MM.1S (cell line): ENCODE results near the gene ETV5.

ENCODE experiments used
- DNase-seq: peaks from one replicate; pipeline ENCODE4 v3.0.0-alpha.2; 2015
- H2AFZ ChIP-seq: fragments of 300-600 bp; sonication (generic); 2 replicates; pipeline ENCODE4 v1.6.0; 2016; ENCODE audit warnings: antibody characterized with exemption, low read length
- H3F3A ChIP-seq: fragments of 300-600 bp; sonication (generic); 2 replicates; pipeline ENCODE4 v1.6.1; 2016; ENCODE audit warnings: mild to moderate bottlenecking, antibody characterized with exemption, low read length, moderate library complexity, mixed read lengths; ENCODE audit not compliant: insufficient read depth
- H3K27ac ChIP-seq: fragments of 300-600 bp; sonication (generic); 2 replicates; pipeline ENCODE4 v1.5.1; 2016; ENCODE audit warnings: mild to moderate bottlenecking, low read length
- H3K27me3 ChIP-seq: fragments of 300-600 bp; sonication (generic); replicated peaks from 2 replicates; pipeline ENCODE4 v1.6.0; 2016; ENCODE audit warnings: low read length; ENCODE audit not compliant: insufficient read depth
- H3K36me3 ChIP-seq: fragments of 300-600 bp; sonication (generic); replicated peaks from 2 replicates; pipeline ENCODE4 v1.6.1; 2016; ENCODE audit warnings: mild to moderate bottlenecking, low read length, mixed read lengths; ENCODE audit not compliant: insufficient read depth
- H3K4me1 ChIP-seq: fragments of 300-600 bp; sonication (generic); 2 replicates; pipeline ENCODE4 v1.6.1; 2016; ENCODE audit warnings: low read length, mixed read lengths
- H3K4me2 ChIP-seq: fragments of 300-600 bp; sonication (generic); 2 replicates; pipeline ENCODE4 v1.6.0; 2016; ENCODE audit warnings: low read depth, low read length
- H3K4me3 ChIP-seq: fragments of 300-600 bp; sonication (generic); 2 replicates; pipeline ENCODE4 v1.5.1; 2016; ENCODE audit warnings: low read length, mixed read lengths
- H3K79me2 ChIP-seq: fragments of 300-600 bp; sonication (generic); 2 replicates; pipeline ENCODE4 v1.6.1; 2016; ENCODE audit warnings: mixed run types, low read length, mixed read lengths
- H3K9ac ChIP-seq: fragments of 300-600 bp; sonication (generic); 2 replicates; pipeline ENCODE4 v1.6.1; 2016; ENCODE audit warnings: low read length, mixed read lengths
- H3K9me2 ChIP-seq: fragments of 300-600 bp; sonication (generic); replicated peaks from 2 replicates; pipeline ENCODE4 v1.6.1; 2016; ENCODE audit warnings: mild to moderate bottlenecking, low read length, mixed read lengths; ENCODE audit not compliant: insufficient read depth
- H3K9me3 ChIP-seq: fragments of 300-600 bp; sonication (generic); replicated peaks from 2 replicates; pipeline ENCODE4 v1.6.1; 2016; ENCODE audit warnings: mild to moderate bottlenecking, low read length, mixed read lengths; ENCODE audit not compliant: insufficient read depth
- H4K20me1 ChIP-seq: fragments of 300-600 bp; sonication (generic); 2 replicates; pipeline ENCODE4 v1.6.1; 2016; ENCODE audit warnings: mild to moderate bottlenecking, low read length, moderate library complexity, mixed read lengths; ENCODE audit not compliant: insufficient read depth
- EZH2 ChIP-seq: fragments of 300-600 bp; sonication (generic); optimal IDR thresholded peaks from 2 replicates; pipeline ENCODE3; 2017; ENCODE audit warnings: low read depth, mild to moderate bottlenecking, antibody characterized with exemption, low read length, mixed read lengths
- EZH2phosphoT487 ChIP-seq: fragments of 300-600 bp; sonication (generic); IDR thresholded peaks from 2 replicates; pipeline ENCODE4 v1.6.1; 2018; ENCODE audit warnings: antibody characterized with exemption, low read length
- TF ChIP-seq, protein P1 (sequence below): fragments of 300-600 bp; sonication (generic); IDR thresholded peaks from 2 replicates; pipeline ENCODE4 v1.5.1; 2016; ENCODE audit warnings: antibody characterized with exemption, low read length, mixed read lengths

Gene ETV5

GRCh38 chr3:186059192-186059591 lies 49.7 kb downstream of the ETV5 start:
- Histone ChIP-seq H3K9ac (no peak overlapping the region), H3K79me2 (no peaks in the 10 kb centered on the region), H3K9me3 (no peaks in the 10 kb centered on the region), H3K27me3 (no peaks in the 10 kb centered on the region), H2AFZ (no peak overlapping the region), H3K27ac (no peak overlapping the region), H4K20me1 (no peaks in the 10 kb centered on the region), H3F3A (0 out of 2 replicates have a peak, but pooled peaks cover 3% of the 10 kb centered on the region), H3K4me2 (no peak overlapping the region), H3K9me2 (no peaks in the 10 kb centered on the region), H3K36me3 (no peaks in the 10 kb centered on the region), H3K4me1 (peaks cover 7% of the 10 kb centered on the region; the same call in 1 of the 2 replicates), H3K4me3 (no peak overlapping the region)
- TF ChIP-seq EZH2 (no peak), EZH2phosphoT487 (no peak)
- TF ChIP-seq, protein P1, sequence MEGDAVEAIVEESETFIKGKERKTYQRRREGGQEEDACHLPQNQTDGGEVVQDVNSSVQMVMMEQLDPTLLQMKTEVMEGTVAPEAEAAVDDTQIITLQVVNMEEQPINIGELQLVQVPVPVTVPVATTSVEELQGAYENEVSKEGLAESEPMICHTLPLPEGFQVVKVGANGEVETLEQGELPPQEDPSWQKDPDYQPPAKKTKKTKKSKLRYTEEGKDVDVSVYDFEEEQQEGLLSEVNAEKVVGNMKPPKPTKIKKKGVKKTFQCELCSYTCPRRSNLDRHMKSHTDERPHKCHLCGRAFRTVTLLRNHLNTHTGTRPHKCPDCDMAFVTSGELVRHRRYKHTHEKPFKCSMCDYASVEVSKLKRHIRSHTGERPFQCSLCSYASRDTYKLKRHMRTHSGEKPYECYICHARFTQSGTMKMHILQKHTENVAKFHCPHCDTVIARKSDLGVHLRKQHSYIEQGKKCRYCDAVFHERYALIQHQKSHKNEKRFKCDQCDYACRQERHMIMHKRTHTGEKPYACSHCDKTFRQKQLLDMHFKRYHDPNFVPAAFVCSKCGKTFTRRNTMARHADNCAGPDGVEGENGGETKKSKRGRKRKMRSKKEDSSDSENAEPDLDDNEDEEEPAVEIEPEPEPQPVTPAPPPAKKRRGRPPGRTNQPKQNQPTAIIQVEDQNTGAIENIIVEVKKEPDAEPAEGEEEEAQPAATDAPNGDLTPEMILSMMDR, result no peak
- DNase-seq, result no peak

DNA sequence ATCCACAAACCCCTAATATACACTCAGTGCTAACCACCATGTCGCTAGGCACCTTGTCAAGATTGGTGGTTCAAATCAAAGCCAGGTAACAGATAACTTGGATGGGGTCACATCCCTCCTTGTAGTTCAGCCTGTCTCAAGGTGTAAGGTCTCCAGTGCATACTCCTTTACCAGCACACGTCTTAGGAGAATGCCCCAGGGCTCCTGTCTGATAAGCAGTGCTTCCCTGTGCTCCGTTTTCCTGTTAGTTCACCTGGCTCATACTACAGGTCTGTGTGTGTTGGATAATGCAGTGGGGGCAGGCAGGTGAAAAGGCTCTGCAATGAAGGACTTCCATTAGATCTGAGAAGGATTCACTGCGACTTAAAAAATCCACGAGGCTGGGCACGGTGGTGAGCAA lies 50.7 kb downstream of the ETV5 start:
- Histone ChIP-seq H3K27me3 (no peaks in the 10 kb centered on the region), H3K79me2 (no peaks in the 10 kb centered on the region), H3K4me3 (no peak overlapping the region), H3K4me1 (peaks cover 7% of the 10 kb centered on the region; the same call in 1 of the 2 replicates), H3K9me3 (no peaks in the 10 kb centered on the region), H2AFZ (no peak overlapping the region), H3K9me2 (no peaks in the 10 kb centered on the region), H3K9ac (no peak overlapping the region), H3K4me2 (no peak overlapping the region), H3K27ac (no peak overlapping the region), H4K20me1 (no peaks in the 10 kb centered on the region), H3K36me3 (no peaks in the 10 kb centered on the region), H3F3A (0 out of 2 replicates have a peak, but pooled peaks cover 3% of the 10 kb centered on the region)
- DNase-seq, result no peak
- TF ChIP-seq EZH2phosphoT487, result no peak
- TF ChIP-seq, protein P1, result no peak
- TF ChIP-seq EZH2, result no peak

- H3K4me3 ChIP-seq, result no peak overlapping the region
- 0 out of 2 replicates have a peak, but pooled peaks cover 3% of the 10 kb centered on the region for H3F3A ChIP-seq
- TF ChIP-seq, protein P1, result no peak
- H3K27me3 ChIP-seq, result no peaks in the 10 kb centered on the region
- no peak overlapping the region for H3K27ac ChIP-seq
- no peak overlapping the region for H3K9ac ChIP-seq
- no peak for DNase-seq
- peaks cover 7% of the 10 kb centered on the region; the same call in 1 of the 2 replicates for H3K4me1 ChIP-seq
- H3K36me3 ChIP-seq, result no peaks in the 10 kb centered on the region
- H3K79me2 ChIP-seq, result no peaks in the 10 kb centered on the region
- H3K9me2 ChIP-seq, result no peaks in the 10 kb centered on the region
- no peaks in the 10 kb centered on the region for H4K20me1 ChIP-seq
- H2AFZ ChIP-seq, result no peak overlapping the region
- no peak overlapping the region for H3K4me2 ChIP-seq
- H3K9me3 ChIP-seq, result no peaks in the 10 kb centered on the region
These were observed 51.3 kb downstream of the ETV5 start for GRCh38 chr3:186057594-186057993.
